Kidney (tissue), 14 donors: ENCODE data around the gene SLC25A25. TPM values are rescaled to one million over a fixed set of nuclear protein-coding genes. Genes with fewer than 3 reads are reported as not detected.
A peak's percentile ranks its signal among the peaks of the same experiment; 100 is the strongest.

Experiments
- DNase-seq, 5 donors: peaks; one replicate each; pipeline ENCODE4 v3.0.0-alpha.2; 2013 to 2020
- FAIRE-seq: peaks from 2 replicates; lab custom pipeline; 2012; peaks lifted over from hg19 to GRCh38; lab: Jason Lieb, UNC
- H3K27ac ChIP-seq, 2 donors: one replicate each; pipeline ENCODE4 v1.7.0; 2013; ENCODE audit warnings: low read depth in 2 of 2, low read length in 2 of 2, inconsistent platforms in 1 of 2
- H3K27me3 ChIP-seq: one replicate; pipeline ENCODE4 v1.7.1; 2013; ENCODE audit warnings: low read length, inconsistent platforms; ENCODE audit not compliant: control insufficient read depth, insufficient read depth
- H3K36me3 ChIP-seq, 3 donors: one replicate each; pipeline versions ENCODE4 v1.7.0 to v1.7.1; 2013; ENCODE audit warnings: low read length in 3 of 3, control low read depth in 1 of 3, inconsistent platforms in 1 of 3; ENCODE audit not compliant: insufficient read depth in 3 of 3, control insufficient read depth in 2 of 3
- H3K4me1 ChIP-seq, 3 donors: one replicate each; pipeline versions ENCODE4 v1.7.0 to v1.7.1; 2013; ENCODE audit warnings: low read length in 3 of 3, inconsistent platforms in 1 of 3, low read depth in 1 of 3; ENCODE audit not compliant: control insufficient read depth in 2 of 3, insufficient read depth in 2 of 3
- H3K4me3 ChIP-seq, 3 donors: one replicate each; pipeline versions ENCODE4 v1.7.0 to v1.8.1; 2013; ENCODE audit warnings: low read length in 3 of 3, control low read depth in 1 of 3, inconsistent platforms in 1 of 3
- H3K9ac ChIP-seq, 3 donors: one replicate each; pipeline versions ENCODE4 v1.7.0 to v1.7.1; 2013; ENCODE audit warnings: low read length in 3 of 3, control low read depth in 1 of 3, inconsistent platforms in 1 of 3
- H3K9me3 ChIP-seq, 3 donors: one replicate each; pipeline versions ENCODE4 v1.7.0 to v1.7.1; 2013; ENCODE audit warnings: low read length in 3 of 3, control low read depth in 1 of 3, inconsistent platforms in 1 of 3; ENCODE audit not compliant: control insufficient read depth in 2 of 3, insufficient read depth in 1 of 3
- CTCF ChIP-seq: IDR thresholded peaks from 3 replicates; pipeline ENCODE4 v1.5.1; 2012; ENCODE audit warnings: mild to moderate bottlenecking, moderate library complexity, borderline replicate concordance; ENCODE audit not compliant: insufficient read depth; ENCODE audit errors: extremely low read depth
- intact Hi-C: fragments of 100-400 bp; cut with DNase I; formaldehyde crosslinking; loops from one replicate; pipeline ENCODE4 v1.11.1; 2022
- polyA plus RNA-seq: library from polyadenylated mRNA; stranded (reverse); fragments of 350-450 nt; fragmentation: Illumina TruSeq; extraction: RNeasy Lipid Tissue Mini Kit (QIAGEN cat#74804); gene quantifications from one replicate; pipeline ENCODE4 v1.2.3, GENCODE V29; 2014; ENCODE audit warnings: low read depth, low replicate concordance; ENCODE audit not compliant: insufficient read depth
- total RNA-seq: library from RNA; stranded (reverse); fragmentation: NEBNext Ultra II Directional; extraction: Animal tissue kit (Norgen Biotek cat#: 25700); gene quantifications from one replicate; pipeline ENCODE4 v1.2.1, GENCODE V29; 2021
- donor health status: control.
- donor health status: control.
- donor health status: control.
- donor health status: control.
- donor health status: control.
- donor health status: DM: yes; HTN: yes; CAD: no.
- donor health status: Normal renal cell carcinoma (clear cell type).

SLC25A25 gene
- total and polyA plus RNA-seq, 2 donors from 2014 or later, result 20.4 to 24.9 TPM

DNA sequence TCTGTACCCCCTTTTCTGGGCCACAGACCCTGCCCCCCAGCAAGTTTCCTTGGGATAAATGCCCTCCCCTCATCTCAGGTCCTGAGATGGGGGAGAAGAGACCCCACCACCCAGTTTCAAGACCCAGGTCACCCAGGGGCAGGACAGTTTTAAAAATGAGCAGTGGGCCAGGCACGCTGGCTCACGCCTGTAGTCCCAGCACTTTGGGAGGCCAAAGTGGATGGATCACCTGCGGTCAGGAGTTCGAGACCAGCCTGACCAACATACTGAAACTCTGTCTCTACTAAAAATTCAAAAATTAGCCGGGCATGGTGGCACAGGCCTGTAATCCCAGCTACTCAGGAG, 53.4 kb downstream of the SLC25A25 start:
- Histone ChIP-seq H3K27ac (no peak overlapping the region), H3K36me3 (peaks cover 0 to 19% (median 7%) of the 10 kb centered on the region in 3 donors), H3K9ac (no peak overlapping the region), H3K4me3 (no peak overlapping the region), H3K27me3 (no peaks in the 10 kb centered on the region), H3K9me3 (no peaks in the 10 kb centered on the region), H3K4me1 (peaks cover 0 to 12% (median 6%) of the 10 kb centered on the region in 3 donors)
- DNase-seq (no peak), FAIRE-seq (no peak)
- no peak for TF ChIP-seq CTCF
- intact Hi-C loops, result no loop called here

GRCh38 chr9:128121924-128122808, 54.1 kb downstream of the SLC25A25 start:
- peaks cover 0 to 19% (median 7%) of the 10 kb centered on the region in 3 donors for H3K36me3 ChIP-seq
- no peaks in the 10 kb centered on the region for H3K27me3 ChIP-seq
- no peaks in the 10 kb centered on the region for H3K9me3 ChIP-seq
- DNase-seq (peak in 1 of 5 donors; percentile 69), FAIRE-seq (no peak)
- H3K4me1 ChIP-seq, result peaks cover 0 to 11% (median 7%) of the 10 kb centered on the region in 3 donors
- no peak overlapping the region for H3K4me3 ChIP-seq
- H3K9ac ChIP-seq, result no peak overlapping the region
- TF ChIP-seq CTCF, result no peak
- no peak overlapping the region for H3K27ac ChIP-seq
- intact Hi-C loops, result no loop called here

DNA sequence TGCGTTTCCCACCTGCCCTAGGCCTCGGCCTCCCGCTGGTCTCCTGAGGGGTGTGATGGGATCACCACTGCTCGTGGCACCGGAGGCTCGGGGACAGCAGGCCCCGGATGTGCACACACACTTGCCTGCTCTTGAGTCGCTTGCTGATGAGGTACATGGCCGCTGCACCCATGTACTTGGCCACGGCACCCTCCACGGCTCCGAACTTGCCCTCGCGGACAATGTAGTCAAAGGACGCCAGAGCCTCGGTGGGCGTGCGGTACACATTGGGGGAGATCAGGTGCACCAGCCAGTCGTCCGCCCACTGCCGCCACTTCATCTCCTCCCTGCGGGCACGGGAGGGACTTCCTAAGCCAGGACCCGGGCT, 54.8 kb downstream of the SLC25A25 start:
- no peak overlapping the region for H3K27ac ChIP-seq
- no peaks in the 10 kb centered on the region for H3K9me3 ChIP-seq
- H3K36me3 ChIP-seq, result peaks cover 0 to 19% (median 7%) of the 10 kb centered on the region in 3 donors
- intact Hi-C loops, result no loop called here
- H3K27me3 ChIP-seq, result no peaks in the 10 kb centered on the region
- TF ChIP-seq CTCF, result no peak
- FAIRE-seq (no peak), DNase-seq (peak in 1 of 5 donors; percentile 71)
- H3K4me1 ChIP-seq, result peaks cover 0 to 8% (median 7%) of the 10 kb centered on the region in 3 donors
- H3K9ac ChIP-seq, result no peak overlapping the region
- H3K4me3 ChIP-seq, result no peak overlapping the region
